GM18507 (cell line): ENCODE measurements around the gene ELSPBP1.
"Not testable (repeated sequence)": the region's sequence is repeated elsewhere in the genome, so short reads cannot be mapped to it uniquely, and the experiment has no call there.

ENCODE experiments used
- DNase-seq: peaks from one replicate; pipeline ENCODE4 v3.0.0; 2011; ENCODE audit warnings: low read depth; ENCODE audit not compliant: insufficient read length; ENCODE audit errors: extremely low spot score
- FAIRE-seq: peaks from 2 replicates; lab custom pipeline; 2011; peaks lifted over from hg19 to GRCh38; lab: Jason Lieb, UNC

ELSPBP1 gene

DNA sequence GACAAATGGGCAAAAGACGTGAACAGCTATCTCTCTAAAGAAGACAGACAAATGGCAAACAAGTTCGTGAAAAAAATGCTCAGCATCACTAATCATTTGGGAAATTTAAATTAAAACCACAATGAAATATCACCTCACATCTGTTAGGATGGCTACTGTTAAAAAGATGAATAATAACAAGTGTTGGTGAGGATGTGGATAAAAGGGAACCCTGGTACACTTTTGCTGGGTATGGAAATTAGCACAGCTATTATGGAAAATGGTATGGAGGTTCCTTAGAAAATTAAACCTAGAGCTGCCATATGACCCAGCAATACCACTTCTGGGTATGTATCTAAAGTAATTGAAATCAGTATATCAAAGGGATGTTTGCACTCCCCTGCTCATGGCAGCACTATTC, 42.3 kb downstream of the ELSPBP1 start:
- FAIRE-seq = no peak

GRCh38 chr19:48041877-48042580, 47.6 kb downstream of the ELSPBP1 start:
- no peak for FAIRE-seq
- DNase-seq = no peak

More for the DNA sequence above, 42.3 kb downstream of the ELSPBP1 start:
- DNase-seq = no peak

DNA sequence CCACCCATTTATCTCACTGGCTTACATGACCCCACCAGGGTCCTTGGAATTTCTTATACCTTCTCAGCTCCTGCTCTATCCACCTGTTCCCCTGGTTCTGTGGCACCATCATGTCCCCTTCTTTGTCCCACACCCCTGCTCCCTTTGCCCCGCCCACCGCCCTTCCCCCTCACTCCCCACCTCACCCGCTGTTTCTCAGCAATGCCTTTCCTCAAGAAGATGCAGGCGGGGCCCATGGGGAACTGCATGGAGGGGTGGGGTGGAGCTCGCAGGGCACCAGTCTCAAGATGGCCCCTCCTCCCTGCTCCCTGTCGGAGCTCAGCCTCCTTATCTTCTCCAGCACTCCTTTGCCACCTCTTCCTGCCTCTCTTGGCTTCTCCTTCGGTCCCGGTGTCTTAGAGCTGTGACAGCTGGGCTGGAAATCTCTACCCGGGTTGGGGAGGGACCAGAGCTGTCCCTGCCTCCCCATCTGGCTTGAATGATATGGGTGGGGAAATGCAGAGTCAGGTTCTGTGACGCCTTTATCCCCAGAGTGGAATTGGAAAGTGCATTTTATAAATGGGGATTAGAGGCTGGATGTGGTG, 49.3 kb downstream of the ELSPBP1 start, which contains the start of gene CABP5:
CABP5 (minus strand) TSS at position 405 of the 584 bp plus-strand sequence; CDS start at position 248, 157 bp downstream.
- DNase-seq (no peak), FAIRE-seq (no peak)

- no peak for FAIRE-seq
- no peak for DNase-seq
Measured at GRCh38 chr19:48044561-48044960, 50.1 kb downstream of the ELSPBP1 start.

GRCh38 chr19:48051335-48052033, 57.1 kb downstream of the ELSPBP1 start:
- FAIRE-seq = no peak
- no peak for DNase-seq

- no peak for FAIRE-seq
- DNase-seq = no peak
Measured at GRCh38 chr19:48053076-48053475, 58.6 kb downstream of the ELSPBP1 start.

- FAIRE-seq = no peak
- no peak for DNase-seq
Measured at GRCh38 chr19:48053856-48054255, 59.4 kb downstream of the ELSPBP1 start.

DNA sequence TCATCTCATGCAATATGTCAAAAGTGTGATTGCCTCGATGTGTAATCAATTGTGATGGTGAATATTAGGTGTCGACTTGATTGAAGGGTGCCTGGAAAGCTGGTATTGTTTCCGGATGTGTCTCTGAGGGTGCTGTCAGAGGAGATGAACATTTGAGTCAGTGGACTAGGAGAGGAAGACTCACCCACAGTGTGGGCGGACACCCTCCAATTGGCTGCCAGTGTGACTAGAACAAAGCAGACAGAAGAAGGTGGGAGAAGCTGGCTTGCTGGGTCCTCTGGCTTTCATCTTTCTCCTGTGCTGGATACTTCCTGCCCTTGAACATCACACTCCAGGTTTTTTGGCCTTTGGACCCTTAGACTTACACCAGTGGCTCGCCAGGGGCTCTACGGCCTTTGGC, 64.9 kb downstream of the ELSPBP1 start:
- DNase-seq (no peak), FAIRE-seq (no peak)

DNA sequence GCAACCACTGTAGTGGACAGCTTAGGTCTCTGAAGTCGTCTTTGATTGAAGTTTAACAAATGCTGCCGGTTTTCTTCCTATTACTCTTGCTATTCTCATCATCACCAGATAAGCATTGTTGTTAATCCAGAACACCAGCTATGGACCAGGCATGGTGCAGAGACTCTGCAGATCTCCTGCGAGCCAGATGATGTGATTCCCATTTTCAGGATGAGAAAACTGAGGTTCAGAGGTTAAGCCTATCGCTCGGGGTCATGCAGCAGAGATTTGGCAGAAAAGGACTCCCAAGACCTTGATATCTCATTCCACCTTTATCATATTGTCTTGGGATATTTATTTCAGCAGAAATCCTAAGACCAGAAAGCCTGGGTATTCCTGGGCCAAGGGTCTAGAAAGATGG, 65.9 kb downstream of the ELSPBP1 start:
- DNase-seq = no peak
- no peak for FAIRE-seq

- FAIRE-seq = no peak
- DNase-seq = no peak
Measured at GRCh38 chr19:48061401-48062344, 67.2 kb downstream of the ELSPBP1 start.

DNA sequence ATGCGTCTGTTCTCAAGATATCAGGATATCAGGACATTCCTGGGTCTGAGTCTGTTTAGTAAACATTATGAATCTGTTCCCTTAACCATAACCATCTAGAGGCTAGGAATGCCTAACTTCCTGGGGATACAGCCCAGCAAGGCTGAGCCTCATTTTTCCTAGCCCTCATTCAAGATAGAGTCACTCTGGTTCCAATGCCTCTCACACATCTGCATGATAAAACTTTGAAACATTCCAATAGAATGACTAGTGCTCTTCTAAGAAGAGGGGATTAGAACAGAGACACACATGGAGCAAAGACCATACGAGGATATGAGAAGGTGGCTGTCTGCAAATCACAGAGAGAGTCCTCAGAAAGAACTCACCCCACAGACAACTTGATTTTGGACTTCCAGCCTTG, 70.1 kb downstream of the ELSPBP1 start:
- FAIRE-seq (no peak), DNase-seq (no peak)

DNA sequence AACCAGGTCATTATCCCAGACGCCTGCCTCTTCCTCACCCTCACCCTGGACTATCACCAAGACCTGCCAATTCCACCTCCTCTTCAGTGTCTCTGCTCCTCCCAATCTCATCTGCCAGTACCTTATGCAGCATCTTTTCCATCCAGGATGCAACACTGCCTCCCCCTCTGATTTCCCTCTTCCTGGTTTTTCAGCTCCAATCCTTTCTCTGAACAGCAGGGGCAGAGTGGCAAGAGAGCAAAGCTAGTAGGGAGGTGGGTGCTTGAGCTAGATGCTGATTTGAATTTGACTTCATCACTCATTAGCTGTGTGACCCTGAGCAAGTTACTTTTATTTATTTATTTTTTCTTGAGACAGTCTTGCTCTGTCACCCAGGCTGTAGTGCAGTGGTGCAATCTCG, 75.0 kb downstream of the ELSPBP1 start:
- FAIRE-seq = no peak

GRCh38 chr19:48070177-48070769, 75.8 kb downstream of the ELSPBP1 start:
- DNase-seq, FAIRE-seq: not testable (repeated sequence)

More for the DNA sequence above, 75.0 kb downstream of the ELSPBP1 start:
- DNase-seq = no peak
